Measurements from ENCODE around the gene METTL26. TPM values are rescaled to one million over a fixed set of nuclear protein-coding genes. Genes with fewer than 3 reads are reported as not detected.

The METTL26 gene
- total and polyA plus RNA-seq, 2 of the 4 experiments (the other 2 are of a cell fraction): 46.8 to 128 TPM

DNA sequence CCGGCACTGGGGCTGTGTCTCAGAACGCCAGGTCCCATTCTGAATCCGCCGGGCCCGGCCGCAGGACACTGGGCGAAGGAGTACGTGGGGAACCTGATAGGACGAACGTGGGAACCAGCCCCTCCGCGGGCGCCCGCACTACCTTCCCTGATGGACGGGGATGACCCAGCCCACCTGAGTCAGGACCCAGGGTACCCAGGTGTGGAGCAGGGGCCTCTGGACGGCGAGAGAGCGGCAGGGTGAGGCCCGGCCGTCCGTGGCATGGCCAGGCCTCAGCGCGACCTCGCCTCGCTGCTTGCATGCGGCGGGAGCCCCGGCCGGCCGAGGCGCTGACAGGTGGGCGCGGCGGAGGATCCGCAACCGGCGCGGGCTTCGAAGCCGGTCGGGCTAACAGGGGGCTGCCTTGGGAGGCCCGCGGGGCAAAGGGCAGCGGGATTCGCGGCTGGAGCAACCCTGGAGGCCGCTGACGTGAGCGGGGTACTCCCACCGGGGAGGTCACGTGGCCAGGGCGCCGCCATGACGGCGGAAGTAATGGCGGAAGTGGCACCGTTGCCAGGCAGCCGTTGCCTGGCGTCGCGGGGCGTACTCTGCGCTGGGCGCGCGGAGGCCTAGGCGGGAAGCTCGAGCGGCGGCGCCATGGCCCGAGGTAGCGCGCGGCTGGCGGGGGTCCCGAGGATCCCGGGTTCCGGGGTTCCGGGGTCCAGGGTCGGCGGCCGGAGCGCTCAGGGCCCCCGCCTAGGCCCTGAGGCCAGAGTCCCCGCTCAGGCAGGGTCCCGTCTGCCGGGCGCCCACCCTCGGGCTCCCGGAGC, 12.9 kb upstream of the METTL26 start, which contains the start of gene WDR90 (continued):
- no peak for TF ChIP-seq MAFK (IDR thresholded peaks at IDR 0.05; ENCODE audit: low read depth, low read length)
- TF ChIP-seq RAD21 (IDR thresholded peaks at IDR 0.05; ENCODE audit: low read length): no peak

DNA sequence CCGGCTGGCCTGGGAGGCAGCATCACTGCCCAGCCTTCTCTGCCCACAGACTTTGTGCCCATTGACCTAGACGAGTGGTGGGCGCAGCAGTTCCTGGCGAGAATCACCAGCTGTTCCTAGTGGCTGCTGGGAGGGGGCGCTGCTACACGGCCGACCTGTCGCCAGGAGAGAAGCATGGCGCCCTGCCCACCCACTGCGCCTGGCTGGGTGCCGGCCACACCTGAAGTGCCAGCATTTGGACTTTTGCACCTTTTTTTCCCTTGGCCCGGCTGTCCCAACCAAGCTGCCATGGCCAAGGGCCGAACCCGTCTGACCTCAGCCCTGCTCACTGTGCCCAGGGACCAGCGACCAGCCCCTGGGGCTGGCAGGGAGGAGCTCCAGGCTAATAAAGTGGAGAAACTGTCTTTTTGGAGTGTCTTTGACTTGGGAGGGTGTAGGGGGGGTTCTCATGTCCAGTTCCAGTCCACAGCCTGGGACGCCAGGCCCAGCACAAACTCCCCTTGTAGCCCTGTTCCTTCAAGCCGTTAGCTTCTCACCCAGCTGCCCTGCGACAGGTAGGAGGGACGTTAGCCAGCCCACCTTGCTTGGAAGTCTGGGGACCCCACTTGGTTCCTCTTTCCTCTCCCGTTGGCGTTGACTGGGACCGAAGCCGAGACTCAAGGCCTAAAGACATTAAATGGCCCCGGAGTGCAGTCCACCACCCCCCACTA, 12.1 kb upstream of the METTL26 start:
- Histone ChIP-seq H3K4me2 (ENCODE audit: low read depth, low read length) (peak overlapping the region; percentile 99), H3K18ac (ENCODE audit: low read depth, low read length) (no peak overlapping the region), H4K91ac (ENCODE audit: insufficient read depth, low read depth, low read length) (peak overlapping the region; percentile 68; the same call in 1 of the 2 replicates), H2AFZ (replicated peaks; ENCODE audit: low read length, poor library complexity) (peak overlapping the region; percentile 96), H2AK5ac (ENCODE audit: low read depth, low read length) (peak overlapping the region; percentile 48), H4K20me1 (ENCODE audit: insufficient read depth, low read length) (no peaks in the 10 kb centered on the region), H3K79me1 (ENCODE audit: low read depth in 1 of 2, low read length in 2 of 2) (peaks cover 12 to 46% of the 10 kb centered on the region in 2 experiments; a peak in 3 of 4 replicates), H3K23ac (ENCODE audit: low read depth, low read length) (peak overlapping the region; percentile 76), H2BK5ac (ENCODE audit: low read depth, low read length, poor library complexity, severe bottlenecking) (peak overlapping the region; percentile 90), H3K4me1 (ENCODE audit: control insufficient read depth, insufficient read depth, low read length) (peaks cover 14% of the 10 kb centered on the region), H3K9me1 (ENCODE audit: insufficient read depth, low read length) (peaks cover 15% of the 10 kb centered on the region), H3K36me3 (ENCODE audit: control insufficient read depth, insufficient read depth, low read length) (peaks cover 1% of the 10 kb centered on the region; the same call in 1 of the 2 replicates), H3K9me3 (ENCODE audit: control insufficient read depth, insufficient read depth, low read length) (no peaks in the 10 kb centered on the region), H3K4me3 (ENCODE audit: insufficient read depth, low read depth, low read length) (peak overlapping the region; percentile 59), H2BK20ac (ENCODE audit: low read depth, low read length) (no peak overlapping the region), H4K5ac (ENCODE audit: low read depth, low read length) (peak overlapping the region; percentile 85), H2AK9ac (replicated peaks; ENCODE audit: low read depth, low read length, poor library complexity) (peak overlapping the region; percentile 98), H2BK120ac (ENCODE audit: low read depth, low read length) (no peak overlapping the region), H3K4ac (ENCODE audit: low read depth, low read length) (peak overlapping the region; percentile 85), H3K56ac (ENCODE audit: extremely low read depth, insufficient read depth, low read length) (peak overlapping the region; percentile 22; the same call in 1 of the 2 replicates), H3K14ac (replicated peaks; ENCODE audit: low read depth, low read length) (peak overlapping the region; percentile 46), H3K27me3 (ENCODE audit: control insufficient read depth, insufficient read depth, low read length) (no peaks in the 10 kb centered on the region), H3K9ac (ENCODE audit: low read depth, low read length) (peak overlapping the region; percentile 79), H2BK15ac (ENCODE audit: low read depth, low read length) (no peak overlapping the region), H4K8ac (ENCODE audit: low read depth in 2 of 2, low read length in 2 of 2) (peak overlapping the region; percentile 70 to 80), H3K27ac (ENCODE audit: insufficient read depth, low read length) (peak overlapping the region; percentile 85)
- TF ChIP-seq, protein P1, sequence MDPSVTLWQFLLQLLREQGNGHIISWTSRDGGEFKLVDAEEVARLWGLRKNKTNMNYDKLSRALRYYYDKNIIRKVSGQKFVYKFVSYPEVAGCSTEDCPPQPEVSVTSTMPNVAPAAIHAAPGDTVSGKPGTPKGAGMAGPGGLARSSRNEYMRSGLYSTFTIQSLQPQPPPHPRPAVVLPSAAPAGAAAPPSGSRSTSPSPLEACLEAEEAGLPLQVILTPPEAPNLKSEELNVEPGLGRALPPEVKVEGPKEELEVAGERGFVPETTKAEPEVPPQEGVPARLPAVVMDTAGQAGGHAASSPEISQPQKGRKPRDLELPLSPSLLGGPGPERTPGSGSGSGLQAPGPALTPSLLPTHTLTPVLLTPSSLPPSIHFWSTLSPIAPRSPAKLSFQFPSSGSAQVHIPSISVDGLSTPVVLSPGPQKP (IDR thresholded peaks at IDR 0.05; ENCODE audit: borderline replicate concordance, low read depth, low read length): no peak
- no peak for TF ChIP-seq SMC3 (IDR thresholded peaks at IDR 0.05; ENCODE audit: low read depth, low read length)
- TF ChIP-seq, protein P2, sequence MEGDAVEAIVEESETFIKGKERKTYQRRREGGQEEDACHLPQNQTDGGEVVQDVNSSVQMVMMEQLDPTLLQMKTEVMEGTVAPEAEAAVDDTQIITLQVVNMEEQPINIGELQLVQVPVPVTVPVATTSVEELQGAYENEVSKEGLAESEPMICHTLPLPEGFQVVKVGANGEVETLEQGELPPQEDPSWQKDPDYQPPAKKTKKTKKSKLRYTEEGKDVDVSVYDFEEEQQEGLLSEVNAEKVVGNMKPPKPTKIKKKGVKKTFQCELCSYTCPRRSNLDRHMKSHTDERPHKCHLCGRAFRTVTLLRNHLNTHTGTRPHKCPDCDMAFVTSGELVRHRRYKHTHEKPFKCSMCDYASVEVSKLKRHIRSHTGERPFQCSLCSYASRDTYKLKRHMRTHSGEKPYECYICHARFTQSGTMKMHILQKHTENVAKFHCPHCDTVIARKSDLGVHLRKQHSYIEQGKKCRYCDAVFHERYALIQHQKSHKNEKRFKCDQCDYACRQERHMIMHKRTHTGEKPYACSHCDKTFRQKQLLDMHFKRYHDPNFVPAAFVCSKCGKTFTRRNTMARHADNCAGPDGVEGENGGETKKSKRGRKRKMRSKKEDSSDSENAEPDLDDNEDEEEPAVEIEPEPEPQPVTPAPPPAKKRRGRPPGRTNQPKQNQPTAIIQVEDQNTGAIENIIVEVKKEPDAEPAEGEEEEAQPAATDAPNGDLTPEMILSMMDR (conservative IDR thresholded peaks at IDR 0.05; ENCODE audit: low read depth, low read length): peak; percentile 37
- no peak for TF ChIP-seq BHLHE40 (IDR thresholded peaks at IDR 0.05; ENCODE audit: low read depth, low read length)
- TF ChIP-seq RFX5 (IDR thresholded peaks at IDR 0.05; ENCODE audit: low read depth, low read length): no peak
- ChIA-PET POLR2A (ENCODE audit: unreplicated experiment) (no interaction called here), CTCF (interaction anchor here (0.8 kb wide), 1 partner anchor 12 kb away, joined by 3 read pairs; no protein-coding TSS in a partner anchor)
- intact Hi-C loops (cut with micrococcal nuclease) (no loop called here), in situ Hi-C loops (cut with MboI; ENCODE audit: low sequenced_read_pairs) (loop anchor here (10.0 kb wide), 1 partner anchor 253 kb away; the partner anchor contains the start of gene NME4), dilution Hi-C loops (cut with HindIII; ENCODE audit: low sequenced_read_pairs, unreplicated experiment) (no loop called here)
- no peak for DNase-seq
- 46% methylated on average over 15 of the region's 24 CpGs; no CpG with 5 or more reads in 1 of the 2 experiments for WGBS, 2 experiments (ENCODE audit: extremely low coverage in 2 of 2, insufficient read length in 1 of 2)
- no peak for ATAC-seq (ENCODE audit: low read depth)
- BruUV-seq (replicated peaks): no TSS peak

Measured in IMR-90 (cell line).